MM.1S (cell line): ENCODE results near the gene TCEAL9.
"Not testable (repeated sequence)": the region's sequence is repeated elsewhere in the genome, so short reads cannot be mapped to it uniquely, and the experiment has no call there.

Source experiments
- EZH2 ChIP-seq: fragments of 300-600 bp; sonication (generic); optimal IDR thresholded peaks from 2 replicates; pipeline ENCODE3; 2017; ENCODE audit warnings: low read depth, mild to moderate bottlenecking, antibody characterized with exemption, low read length, mixed read lengths
- EZH2phosphoT487 ChIP-seq: fragments of 300-600 bp; sonication (generic); IDR thresholded peaks from 2 replicates; pipeline ENCODE4 v1.6.1; 2018; ENCODE audit warnings: antibody characterized with exemption, low read length
- TF ChIP-seq, protein P1 (sequence below): fragments of 300-600 bp; sonication (generic); IDR thresholded peaks from 2 replicates; pipeline ENCODE4 v1.5.1; 2016; ENCODE audit warnings: antibody characterized with exemption, low read length, mixed read lengths

DNA sequence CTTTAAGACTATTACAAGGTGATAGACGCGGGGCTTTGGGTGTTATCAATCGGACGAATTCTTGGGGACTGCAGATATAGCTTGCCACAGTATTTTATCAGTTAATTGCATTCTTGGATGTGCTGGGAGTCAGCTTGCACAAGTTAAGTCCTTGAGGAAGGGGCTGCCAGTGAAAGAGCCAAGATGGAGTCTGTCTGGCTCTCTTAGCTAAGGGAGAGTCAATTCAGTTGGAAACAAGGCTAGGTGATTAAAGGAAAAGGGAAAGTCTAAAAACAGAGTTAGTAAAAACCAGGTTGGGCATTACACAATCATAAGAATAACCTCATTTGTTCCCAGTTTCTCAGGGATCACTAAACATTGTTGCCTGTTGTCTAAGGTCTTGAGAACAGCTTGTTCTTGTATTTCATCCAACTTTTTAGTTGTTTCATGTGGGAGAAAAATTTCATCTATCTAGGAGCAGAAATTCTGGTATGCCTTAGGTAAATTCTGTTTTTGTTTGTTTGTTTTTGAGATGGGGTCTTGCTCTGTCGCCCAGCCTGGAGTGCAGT is 29.1 kb downstream of the TCEAL9 start:
- TF ChIP-seq EZH2, EZH2phosphoT487: not testable (repeated sequence)
- TF ChIP-seq, protein P1, sequence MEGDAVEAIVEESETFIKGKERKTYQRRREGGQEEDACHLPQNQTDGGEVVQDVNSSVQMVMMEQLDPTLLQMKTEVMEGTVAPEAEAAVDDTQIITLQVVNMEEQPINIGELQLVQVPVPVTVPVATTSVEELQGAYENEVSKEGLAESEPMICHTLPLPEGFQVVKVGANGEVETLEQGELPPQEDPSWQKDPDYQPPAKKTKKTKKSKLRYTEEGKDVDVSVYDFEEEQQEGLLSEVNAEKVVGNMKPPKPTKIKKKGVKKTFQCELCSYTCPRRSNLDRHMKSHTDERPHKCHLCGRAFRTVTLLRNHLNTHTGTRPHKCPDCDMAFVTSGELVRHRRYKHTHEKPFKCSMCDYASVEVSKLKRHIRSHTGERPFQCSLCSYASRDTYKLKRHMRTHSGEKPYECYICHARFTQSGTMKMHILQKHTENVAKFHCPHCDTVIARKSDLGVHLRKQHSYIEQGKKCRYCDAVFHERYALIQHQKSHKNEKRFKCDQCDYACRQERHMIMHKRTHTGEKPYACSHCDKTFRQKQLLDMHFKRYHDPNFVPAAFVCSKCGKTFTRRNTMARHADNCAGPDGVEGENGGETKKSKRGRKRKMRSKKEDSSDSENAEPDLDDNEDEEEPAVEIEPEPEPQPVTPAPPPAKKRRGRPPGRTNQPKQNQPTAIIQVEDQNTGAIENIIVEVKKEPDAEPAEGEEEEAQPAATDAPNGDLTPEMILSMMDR, result not testable (repeated sequence)
